ENCODE measurements around the gene NDOR1.

DNA sequence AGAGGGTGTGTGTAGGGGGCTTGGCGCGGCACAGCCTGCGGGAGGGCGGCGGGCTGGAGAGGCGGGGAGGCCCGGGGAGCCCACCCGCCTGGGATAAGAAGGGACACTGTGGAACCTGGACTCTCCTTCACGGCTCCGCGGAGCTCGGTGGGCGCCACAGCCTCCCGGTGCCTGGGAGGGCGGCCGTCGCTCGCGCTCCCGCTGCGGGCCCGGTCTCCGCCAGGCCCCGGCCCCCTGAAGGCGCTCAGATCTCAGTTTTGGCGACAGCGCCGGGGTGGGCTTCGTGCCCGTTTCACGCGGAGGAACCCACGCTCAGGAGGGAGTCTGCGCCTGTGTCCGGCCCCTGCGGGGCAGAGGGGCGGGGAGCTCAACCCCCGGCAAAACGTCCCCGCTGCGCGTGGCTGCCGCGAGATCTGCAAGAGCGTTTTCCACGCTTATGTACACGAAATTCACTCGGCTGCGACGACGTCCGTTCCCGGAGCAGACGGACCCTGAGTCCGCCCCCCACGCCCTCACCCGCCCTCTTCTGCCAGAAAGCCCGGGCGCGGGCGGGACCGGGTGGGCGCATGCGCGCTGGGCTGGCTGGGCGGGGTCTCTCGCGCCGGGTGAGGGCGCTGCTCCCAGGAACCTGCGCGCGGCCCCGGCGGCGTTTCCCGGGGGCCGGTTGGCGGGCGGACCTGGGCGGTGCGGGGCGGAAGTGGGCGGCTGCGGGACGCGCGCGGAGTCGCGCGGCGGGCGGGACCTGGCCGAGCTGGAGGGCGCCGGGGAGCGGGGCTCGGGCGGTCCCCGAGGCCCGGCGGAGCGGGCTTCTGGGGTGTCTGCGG lies 49.3 kb downstream of the NDOR1 start, which contains the start of gene NELFB:
- TF ChIP-seq, protein P1, sequence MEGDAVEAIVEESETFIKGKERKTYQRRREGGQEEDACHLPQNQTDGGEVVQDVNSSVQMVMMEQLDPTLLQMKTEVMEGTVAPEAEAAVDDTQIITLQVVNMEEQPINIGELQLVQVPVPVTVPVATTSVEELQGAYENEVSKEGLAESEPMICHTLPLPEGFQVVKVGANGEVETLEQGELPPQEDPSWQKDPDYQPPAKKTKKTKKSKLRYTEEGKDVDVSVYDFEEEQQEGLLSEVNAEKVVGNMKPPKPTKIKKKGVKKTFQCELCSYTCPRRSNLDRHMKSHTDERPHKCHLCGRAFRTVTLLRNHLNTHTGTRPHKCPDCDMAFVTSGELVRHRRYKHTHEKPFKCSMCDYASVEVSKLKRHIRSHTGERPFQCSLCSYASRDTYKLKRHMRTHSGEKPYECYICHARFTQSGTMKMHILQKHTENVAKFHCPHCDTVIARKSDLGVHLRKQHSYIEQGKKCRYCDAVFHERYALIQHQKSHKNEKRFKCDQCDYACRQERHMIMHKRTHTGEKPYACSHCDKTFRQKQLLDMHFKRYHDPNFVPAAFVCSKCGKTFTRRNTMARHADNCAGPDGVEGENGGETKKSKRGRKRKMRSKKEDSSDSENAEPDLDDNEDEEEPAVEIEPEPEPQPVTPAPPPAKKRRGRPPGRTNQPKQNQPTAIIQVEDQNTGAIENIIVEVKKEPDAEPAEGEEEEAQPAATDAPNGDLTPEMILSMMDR (IDR thresholded peaks at IDR 0.05; ENCODE audit: extremely low read depth in 1 of 2, insufficient read depth in 1 of 2, low read depth in 1 of 2, low read length in 2 of 2): no peak
- TF ChIP-seq, protein P2, sequence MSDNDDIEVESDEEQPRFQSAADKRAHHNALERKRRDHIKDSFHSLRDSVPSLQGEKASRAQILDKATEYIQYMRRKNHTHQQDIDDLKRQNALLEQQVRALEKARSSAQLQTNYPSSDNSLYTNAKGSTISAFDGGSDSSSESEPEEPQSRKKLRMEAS (IDR thresholded peaks at IDR 0.05; ENCODE audit: insufficient read depth, insufficient read length): no peak
- peak; percentile 85 for TF ChIP-seq POLR2AphosphoS5 (IDR thresholded peaks at IDR 0.05; ENCODE audit: insufficient read depth, low read depth, low read length)

All from endothelial cell of umbilical vein (primary cell).